C4-2B (cell line): ENCODE results near the gene WNT7B.

Experiments used
- ZFX ChIP-seq: fragments of 450-650 bp; IDR thresholded peaks from 2 replicates; pipeline ENCODE4 v1.6.1; 2017
- TF ChIP-seq, protein P1 (sequence below): fragments of 450-650 bp; conservative IDR thresholded peaks from 2 replicates; pipeline ENCODE4 v1.5.1; 2017; ENCODE audit warnings: mild to moderate bottlenecking

DNA sequence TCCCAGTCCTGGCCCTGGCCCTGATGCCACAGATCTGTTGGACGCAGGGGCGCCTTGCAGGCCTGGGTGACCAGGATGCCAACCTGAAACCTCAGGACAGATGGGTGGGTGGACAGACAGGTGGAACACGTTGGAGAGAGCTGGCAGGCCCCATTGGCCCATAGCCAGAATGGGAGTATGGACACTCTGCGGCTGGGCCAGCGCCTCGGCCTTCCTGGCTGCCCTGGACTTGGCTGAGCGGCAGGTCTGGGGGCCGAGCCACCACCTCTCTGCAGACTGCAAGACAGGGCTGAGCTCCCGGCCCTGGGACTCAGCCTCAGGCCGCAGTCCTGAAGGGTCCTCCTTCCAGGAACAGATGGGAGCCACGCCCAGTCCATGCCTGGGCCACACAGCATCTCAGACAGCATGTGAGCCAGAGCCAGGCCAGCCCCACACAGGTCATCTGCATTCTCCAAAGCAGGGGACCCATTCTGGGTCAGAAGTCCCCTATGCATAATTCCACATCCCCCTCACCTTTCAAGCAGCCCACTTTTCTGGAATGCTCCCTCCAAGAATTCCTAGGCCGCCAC is 14.1 kb downstream of the WNT7B start:
- TF ChIP-seq, protein P1, sequence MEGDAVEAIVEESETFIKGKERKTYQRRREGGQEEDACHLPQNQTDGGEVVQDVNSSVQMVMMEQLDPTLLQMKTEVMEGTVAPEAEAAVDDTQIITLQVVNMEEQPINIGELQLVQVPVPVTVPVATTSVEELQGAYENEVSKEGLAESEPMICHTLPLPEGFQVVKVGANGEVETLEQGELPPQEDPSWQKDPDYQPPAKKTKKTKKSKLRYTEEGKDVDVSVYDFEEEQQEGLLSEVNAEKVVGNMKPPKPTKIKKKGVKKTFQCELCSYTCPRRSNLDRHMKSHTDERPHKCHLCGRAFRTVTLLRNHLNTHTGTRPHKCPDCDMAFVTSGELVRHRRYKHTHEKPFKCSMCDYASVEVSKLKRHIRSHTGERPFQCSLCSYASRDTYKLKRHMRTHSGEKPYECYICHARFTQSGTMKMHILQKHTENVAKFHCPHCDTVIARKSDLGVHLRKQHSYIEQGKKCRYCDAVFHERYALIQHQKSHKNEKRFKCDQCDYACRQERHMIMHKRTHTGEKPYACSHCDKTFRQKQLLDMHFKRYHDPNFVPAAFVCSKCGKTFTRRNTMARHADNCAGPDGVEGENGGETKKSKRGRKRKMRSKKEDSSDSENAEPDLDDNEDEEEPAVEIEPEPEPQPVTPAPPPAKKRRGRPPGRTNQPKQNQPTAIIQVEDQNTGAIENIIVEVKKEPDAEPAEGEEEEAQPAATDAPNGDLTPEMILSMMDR, result no peak
- TF ChIP-seq ZFX, result no peak
